NOMO-1 treated with dmso at 0.1 percent for 144 hours (cell line): ENCODE data around the gene UBB.

Experiments used
- DNase-seq: peaks from one replicate; lab custom pipeline; 2025; ENCODE audit not compliant: unreplicated experiment; lab: John Stamatoyannopoulos, UW

UBB gene

DNA sequence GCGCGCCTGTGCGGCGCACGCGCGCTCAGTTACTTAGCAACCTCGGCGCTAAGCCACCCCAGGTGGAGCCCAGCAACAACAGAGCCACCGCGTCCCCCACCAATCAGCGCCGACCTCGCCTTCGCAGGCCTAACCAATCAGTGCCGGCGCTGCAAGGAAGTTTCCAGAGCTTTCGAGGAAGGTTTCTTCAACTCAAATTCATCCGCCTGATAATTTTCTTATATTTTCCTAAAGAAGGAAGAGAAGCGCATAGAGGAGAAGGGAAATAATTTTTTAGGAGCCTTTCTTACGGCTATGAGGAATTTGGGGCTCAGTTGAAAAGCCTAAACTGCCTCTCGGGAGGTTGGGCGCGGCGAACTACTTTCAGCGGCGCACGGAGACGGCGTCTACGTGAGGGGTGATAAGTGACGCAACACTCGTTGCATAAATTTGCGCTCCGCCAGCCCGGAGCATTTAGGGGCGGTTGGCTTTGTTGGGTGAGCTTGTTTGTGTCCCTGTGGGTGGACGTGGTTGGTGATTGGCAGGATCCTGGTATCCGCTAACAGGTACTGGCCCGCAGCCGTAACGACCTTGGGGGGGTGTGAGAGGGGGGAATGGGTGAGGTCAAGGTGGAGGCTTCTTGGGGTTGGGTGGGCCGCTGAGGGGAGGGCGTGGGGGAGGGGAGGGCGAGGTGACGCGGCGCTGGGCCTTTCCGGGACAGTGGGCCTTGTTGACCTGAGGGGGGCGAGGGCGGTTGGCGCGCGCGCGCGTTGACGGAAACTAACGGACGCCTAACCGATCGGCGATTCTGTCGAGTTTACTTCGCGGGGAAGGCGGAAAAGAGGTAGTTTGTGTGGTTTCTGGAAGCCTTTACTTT lies at the start of gene UBB:
UBB (plus strand) TSS at position 452 of the 856 bp plus-strand sequence. CDS start 817 bp downstream, outside the sequence.
- DNase-seq, result peak; percentile 92

DNA sequence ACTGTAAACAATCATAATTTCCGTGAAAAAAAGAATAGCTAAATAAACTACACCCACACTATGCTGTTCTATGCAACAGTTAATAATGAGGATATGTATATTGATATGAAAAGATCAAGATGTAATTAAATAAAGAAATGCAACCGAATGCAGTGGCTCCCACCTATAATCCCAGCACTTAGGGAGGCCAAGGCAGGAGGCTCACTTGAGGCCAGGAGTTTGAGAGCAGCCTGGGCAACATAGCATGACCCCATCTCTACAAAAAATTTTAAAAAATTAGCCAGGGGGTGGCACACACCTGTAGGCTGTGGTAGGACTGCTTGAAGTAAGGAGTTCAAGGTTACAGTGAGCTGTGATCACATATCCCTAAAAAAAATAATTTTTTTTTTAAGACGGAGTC lies 42.5 kb upstream of the UBB start:
- DNase-seq, result no peak

DNA sequence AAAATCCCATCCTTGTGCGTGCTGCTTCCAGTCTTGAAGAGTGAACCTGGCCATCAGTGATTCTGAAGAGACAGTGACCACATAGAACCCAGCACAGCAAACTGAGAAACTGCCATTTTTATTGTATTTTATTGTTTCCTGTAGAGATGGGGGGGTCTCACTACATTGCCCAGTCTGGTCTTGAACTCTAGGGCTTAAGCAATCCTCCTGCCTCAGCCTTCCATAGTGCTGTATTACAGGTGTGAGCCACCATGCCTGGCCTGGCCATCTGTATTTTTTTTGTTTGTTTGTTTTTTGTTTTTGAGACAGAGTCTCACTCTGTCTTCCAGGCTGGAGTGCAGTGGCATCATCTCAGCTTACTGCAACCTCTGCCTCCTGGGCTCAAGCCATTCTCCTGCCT lies 41.5 kb upstream of the UBB start:
- DNase-seq, result no peak

DNA sequence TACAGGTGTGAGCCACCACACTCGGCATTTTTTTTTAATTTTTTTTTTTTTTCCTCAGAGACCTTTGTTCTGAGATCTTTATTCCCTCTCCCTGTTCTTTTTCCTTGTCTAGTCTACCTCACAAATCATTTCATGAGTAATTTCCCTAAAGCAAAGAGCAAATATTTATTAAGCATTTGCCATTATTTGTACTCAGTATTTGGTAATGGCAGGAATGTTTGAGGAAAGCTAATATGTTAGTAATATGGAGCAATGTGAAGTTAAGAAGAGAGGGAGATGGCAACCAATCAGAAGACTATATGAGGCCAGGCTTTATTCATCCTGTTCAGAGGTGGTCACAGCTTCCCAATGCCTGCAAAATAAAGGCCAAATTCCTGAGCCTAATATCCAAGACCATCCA lies 40.9 kb upstream of the UBB start:
- DNase-seq, result no peak

DNA sequence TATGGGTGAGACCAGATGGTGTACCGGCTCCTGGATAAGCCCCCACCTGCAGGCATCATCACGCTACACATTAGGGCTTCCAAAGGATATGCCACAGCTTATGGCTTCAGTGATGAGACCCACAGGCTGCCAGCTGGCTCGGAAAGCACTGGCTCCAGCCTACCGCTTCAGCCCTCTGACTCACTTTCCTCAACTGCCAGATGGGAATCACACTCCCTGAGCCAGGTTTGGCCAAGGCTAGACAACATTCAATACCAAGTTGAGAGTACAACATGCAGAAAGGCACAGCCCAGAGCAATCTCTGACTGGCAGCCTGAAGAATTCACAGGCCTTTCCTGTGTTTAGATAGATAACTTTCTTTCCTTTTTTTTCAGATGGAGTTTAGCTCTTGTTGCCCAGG lies 37.9 kb upstream of the UBB start:
- no peak for DNase-seq

DNA sequence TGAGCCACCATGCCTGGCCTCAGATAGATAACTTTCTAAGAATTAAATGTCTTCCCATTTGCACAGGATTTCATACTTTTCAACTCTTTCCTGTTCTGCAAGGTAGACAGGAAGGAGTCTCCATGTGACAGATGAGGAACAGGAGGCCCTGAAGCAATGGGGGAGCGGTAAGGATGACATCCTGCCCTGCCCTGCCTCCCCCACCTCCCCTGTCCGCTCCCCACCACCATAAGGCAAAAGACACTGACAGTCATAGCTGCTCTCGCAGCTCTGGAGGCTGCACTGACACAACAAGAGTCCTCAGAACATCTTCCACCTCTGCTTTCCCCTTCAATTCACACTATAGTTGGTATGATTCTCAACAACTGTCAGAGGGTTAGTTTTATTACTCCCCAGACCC lies 37.3 kb upstream of the UBB start:
- no peak for DNase-seq

DNA sequence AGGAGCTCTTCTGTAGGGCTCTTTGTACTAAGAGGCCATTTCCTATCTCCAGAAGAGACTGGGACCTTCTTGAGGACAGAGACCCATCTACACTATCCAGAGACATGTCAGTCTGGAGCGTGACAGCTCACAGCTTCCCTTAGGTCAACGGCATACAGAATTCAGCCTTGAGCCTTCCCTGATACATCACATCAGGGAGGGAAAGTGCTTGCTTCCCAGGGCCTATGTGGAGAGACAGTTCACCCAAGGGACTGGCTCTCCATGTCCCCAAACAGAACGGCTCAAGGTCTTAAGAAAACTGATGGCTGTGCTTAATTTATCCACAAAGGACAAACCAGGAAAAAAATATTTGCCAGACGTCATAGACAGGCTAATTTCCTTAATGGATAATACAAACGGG lies 35.3 kb upstream of the UBB start:
- DNase-seq, result no peak

DNA sequence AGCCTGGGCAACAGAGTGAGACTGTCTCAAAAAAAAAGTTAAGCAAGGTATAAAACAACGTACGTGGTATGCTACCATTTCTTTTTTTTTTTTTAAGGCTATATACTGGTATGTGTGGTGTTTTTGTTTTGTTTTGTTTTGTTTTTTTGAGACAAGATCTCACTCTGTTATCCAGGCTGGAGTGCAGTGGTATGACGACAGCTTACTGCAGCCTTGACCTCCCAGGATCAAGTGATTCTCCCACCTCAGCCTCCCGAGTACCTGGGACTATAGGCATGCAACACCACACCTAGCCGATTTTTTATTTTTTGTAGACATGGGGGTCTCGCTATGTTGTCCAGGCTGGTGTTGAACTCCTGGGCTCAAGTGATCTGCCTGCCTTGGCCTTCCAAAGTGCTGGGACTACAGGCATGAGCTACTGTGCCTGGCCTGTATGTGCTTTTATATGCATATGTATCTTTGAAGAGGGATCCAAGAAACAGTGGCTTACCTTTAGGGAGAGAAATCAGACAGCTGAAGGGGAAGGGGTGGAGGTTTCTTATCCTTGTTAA lies 34.1 kb upstream of the UBB start:
- DNase-seq, result no peak

DNA sequence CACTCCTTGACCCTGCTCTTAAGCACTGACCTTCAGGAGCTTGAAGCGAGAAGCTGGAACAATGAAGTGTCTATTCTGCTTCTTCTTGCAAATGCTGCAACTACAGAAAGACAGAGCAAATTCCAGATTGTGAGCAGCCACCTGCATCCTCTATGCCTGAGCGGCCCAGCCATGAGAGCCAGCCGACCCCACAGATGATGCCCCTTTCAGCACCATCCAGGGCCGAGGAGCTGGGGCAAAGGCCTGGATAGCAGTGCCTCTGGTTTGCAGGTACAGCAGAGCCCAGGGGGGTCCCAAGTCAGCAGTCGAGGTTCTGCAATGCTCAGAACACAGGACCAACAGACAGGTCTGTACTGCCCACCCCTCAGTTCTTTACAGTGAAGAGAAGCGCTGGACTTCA lies 32.3 kb upstream of the UBB start:
- no peak for DNase-seq

DNA sequence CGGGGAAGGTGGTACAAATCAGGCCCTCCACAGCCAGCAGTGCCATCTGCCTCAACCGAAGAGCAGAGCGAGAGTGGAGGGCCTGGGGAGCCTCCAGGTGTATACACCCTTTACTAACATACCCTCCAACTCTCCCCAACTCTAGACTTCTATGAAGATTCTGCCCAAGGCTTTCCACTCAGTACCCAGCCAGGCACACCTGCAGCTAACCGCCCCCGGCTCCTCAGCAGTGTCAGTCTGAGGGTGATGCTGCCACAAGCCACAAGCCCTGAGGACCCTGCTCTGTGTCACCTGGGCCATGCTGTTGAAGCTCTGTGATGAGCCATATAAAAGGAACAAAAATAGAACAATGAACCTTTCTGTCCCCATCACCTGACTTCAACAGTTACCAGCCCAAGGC lies 31.5 kb upstream of the UBB start:
- DNase-seq, result no peak

DNA sequence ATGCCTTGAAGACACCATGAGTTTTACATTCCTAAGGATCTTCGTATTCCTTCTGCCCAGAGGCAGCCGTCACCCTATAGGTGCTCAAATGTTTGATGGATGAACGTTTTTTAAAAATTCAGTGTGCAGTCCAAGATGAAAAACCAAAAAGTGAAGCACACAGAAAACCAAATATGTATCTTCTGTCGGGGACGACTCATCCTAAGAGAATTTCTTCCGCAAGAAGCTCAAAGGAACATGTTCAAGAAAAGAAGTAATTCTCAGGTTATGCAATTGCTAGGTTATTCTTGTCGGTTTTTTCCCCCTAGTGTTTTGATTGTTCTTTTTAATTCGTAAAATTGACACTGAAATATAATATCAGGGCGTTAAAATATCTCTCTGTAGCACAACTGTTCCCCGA lies 29.1 kb upstream of the UBB start:
- DNase-seq, result no peak

DNA sequence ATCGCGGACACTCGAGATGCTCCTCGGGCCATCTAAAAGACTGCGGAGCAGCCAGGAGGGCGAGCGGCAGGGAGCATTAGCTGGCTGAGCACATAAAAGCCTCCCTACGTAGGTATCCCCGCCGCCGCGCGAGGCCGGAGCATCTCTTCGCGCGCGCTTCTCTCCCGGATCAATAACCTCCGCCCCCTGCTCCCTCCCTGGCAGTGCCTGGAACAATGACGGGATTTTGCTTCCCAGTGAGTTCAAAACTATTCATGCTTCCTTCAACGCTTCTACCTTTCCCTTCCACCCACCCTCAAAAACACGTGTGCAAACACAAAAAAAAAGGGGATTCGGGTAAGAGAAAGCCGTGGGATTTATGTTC lies 28.6 kb upstream of the UBB start:
- no peak for DNase-seq

DNA sequence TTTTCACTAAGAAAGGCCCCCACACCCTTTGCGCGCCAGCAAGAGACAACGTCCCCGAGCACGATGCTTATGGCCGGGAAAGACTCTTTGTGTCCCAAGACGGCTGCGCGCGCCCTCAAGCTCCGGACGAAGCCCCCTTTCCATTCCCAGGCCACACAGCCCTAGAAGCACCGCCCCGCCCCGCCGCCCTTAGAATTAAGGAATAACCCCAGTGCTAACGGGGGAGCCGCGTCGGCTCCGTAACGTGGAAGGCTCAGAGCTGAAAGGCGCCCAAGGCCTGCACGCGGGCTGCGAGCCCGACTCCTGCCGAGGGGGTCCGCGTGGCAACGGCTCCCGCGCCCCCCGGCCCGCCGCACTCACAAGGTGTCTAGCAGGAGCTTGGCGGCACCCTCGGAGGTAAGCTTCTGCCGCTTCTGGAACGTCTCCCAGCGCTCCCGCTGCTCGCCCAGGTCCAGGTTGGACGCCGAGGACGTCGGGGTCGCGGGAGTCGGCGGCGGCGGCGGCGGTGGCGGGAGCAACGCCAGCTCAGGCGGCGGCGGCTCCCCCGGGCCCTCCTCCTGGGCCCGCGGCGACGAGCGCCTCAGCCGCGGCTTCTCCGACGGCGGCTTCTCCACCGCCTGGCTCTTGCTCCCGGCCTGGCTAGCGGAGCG lies 28.1 kb upstream of the UBB start:
- DNase-seq, result peak; percentile 28

DNA sequence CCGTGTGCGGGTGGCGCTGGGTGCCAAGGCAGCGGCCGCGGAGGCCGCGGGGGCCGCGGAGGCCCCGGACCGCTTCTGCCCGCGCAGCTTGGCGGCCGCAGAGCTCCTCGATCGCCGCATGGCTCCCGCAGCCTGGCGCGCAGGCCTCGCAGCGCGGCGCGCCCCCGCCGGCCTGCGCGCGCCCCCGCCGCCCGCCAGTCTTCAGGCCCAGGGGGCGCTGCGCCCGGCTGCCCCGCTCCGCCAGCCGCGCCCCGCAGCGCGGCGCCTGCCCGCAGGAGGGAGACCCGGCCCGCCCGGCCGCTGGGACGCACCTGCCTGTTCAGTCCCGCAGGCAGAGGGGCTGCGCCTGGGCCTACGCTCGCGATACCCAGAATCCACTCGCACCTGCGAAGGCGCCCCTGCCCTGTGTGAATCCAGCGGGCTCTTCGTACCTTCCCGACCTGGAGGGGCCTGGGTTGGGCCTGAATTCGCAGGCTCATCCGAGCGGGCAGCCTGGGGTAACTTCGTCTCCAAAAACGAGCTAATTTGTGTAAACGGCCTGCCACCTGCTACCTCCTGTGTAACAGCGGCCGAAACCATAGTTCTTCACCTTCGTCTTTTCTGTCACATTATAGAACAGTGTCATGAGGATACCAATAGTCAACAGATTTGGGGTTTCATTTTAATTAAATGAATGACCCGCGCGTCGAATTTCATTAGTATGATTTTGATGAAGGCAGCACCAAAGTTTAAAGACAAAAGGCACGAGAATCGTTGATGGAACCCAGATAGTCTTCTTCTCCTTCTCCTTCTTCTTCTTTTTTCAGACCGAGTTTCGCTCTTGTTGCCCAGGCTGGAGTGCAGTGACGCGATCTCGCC lies 27.3 kb upstream of the UBB start, which contains the start of gene CENPV:
CENPV (minus strand) TSS at position 153 of the 858 bp plus-strand sequence; CDS start at position 120, 33 bp downstream.
- peak; percentile 28 for DNase-seq

DNA sequence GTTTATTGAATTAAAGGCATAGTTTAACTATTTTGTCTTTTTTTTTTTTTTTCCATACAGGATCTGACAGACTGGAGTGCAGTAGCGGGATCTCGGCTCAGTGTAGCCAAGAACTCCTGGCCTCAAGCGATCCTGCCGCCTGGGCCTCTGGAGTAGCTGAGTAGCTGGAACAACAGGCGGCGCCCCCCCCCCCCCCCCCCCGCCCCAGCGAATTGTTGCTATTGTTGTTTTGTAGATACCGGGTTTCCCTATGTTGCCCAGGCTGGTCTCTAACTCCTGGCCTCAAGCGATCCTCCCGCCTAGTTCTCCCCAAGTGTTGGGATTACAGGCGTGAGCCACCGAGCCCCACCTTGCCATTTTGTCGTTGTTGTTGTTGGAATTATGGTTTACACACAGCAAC lies 26.3 kb upstream of the UBB start:
- DNase-seq, result no peak

DNA sequence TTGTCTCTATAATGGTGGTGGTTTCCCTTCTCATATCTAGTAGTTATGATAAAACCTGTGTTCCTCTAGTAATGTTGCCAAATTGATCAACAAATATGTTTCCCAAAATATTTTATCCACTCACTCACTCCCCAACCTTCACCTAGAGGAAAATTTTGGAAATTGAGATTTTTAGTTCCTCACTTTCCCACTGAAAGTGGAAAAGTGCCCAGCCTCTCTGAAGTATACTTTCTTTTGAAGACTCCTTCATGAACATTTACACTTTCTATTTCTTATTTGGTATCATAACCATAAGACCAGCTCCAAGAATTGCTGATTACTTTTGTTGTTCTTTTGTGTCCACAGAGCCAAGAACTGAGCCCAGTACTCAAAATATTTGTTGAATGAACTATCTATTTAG lies 22.5 kb upstream of the UBB start:
- no peak for DNase-seq

DNA sequence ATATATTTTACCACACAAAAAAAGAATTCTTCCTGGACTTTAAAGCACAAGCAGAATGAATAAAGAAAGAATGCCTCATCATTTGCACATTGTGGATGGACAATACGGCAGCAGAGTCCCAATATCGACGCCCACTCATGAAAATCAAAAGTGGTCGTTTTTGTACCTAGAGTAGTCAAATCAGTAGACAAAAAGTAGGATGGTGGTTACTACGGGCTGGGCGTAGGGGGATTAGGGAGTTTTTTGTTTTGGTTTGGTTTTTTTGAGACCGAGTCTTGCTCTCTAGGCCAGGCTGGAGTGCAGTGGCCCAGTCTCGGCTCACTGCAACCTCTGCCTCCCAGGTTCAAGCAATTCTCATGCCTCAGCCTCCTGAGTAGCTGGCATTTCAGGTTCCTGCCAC lies 19.0 kb upstream of the UBB start:
- no peak for DNase-seq

DNA sequence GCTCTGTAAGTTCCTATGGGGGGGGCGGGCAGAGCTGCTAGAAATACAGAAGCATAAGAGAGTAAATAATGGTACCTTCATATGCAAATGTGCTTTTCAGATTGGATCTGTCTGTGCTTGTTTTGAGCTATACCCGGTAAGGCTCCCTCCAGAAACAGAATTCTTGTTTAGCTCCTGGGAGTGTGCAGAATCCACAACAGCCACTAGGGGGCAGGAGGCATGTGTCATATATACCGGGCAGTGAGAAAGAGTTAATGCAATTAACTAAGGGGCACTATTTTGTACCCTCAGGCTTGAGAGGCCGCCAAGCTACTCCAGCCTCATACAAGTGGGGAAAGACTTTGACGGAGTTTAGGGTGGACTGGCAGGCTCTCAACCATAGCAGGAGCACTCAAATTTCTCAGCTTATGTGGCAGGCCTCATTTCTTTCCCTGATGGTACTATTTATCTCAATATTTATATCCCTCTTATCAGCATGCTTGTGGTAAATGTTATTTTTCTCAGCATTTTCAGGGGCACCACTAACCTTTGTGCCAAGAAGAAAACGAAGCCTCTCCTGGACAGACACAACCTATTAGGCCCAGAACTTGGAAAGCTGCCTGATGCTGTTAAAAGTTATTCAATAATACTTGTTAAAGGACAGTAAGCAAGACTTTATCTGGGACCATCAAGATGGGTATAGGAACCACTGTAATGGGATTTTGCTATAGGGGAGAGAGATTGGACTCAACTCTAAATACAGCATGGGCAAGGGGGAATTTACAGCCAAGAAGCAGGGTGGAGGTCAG lies 16.9 kb upstream of the UBB start:
- peak; percentile 63 for DNase-seq

DNA sequence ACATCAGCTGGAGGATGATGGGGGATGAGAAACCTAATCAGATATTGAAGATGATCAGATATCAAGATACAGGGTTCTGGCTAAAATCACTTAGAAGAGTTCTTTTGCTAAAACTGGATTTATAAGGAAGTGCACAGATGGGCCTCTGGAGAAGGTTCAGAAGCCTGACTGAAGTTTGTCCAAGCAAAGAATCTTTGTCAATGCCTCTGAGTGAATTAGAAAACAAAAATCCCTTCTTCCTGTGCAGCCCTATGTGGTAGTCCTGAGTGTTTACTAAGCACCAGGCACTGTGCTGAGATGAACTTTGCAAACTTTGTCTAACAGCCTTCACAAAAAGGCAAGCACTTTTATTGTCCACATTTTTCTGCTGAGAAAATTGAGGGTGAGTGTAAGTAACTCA lies 16.3 kb upstream of the UBB start:
- DNase-seq, result no peak

DNA sequence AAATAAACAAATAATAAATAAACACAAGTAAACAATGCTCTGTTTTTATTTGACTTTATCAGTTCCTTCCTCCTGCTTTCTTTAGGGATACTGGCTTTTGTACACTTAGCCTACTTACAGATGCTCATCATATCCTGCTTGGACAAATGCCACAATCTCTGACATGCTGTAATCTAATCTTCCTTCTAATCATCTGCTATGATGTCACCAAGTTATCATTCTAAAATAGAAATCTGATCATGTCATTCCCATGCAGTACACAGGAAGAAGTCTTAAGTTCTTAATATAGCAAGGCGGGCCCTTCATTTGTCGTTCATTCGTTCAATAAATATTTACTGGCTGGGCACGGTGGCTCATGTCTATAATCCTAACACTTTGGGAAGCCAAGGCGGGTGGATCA lies 9.1 kb upstream of the UBB start:
- no peak for DNase-seq
